Metanephros (tissue), 1 donor: ENCODE measurements around the gene ALOX5AP. TPM values are rescaled to one million over a fixed set of nuclear protein-coding genes. Genes with fewer than 3 reads are reported as not detected.

ENCODE experiments used
- total RNA-seq: library from RNA; depleted of rRNA; stranded (reverse); fragments of >200 nt; gene quantifications from one replicate; pipeline ENCODE4 v1.2.3, GENCODE V29; 2014

ALOX5AP gene
- total RNA-seq, result 12.8 TPM

GRCh38 chr13:30735025-30735871 lies at the start of gene ALOX5AP:
Gene ALOX5AP (plus strand): TSS chr13:30735543. CDS start chr13:30735606, 63 bp downstream.

Other genes with a start within 250 kb of the ALOX5AP start
- gene USPL1, start 117.6 kb upstream of the ALOX5AP start, total RNA-seq, result 21.2 TPM
- 3.3 TPM for gene MEDAG, start 170.7 kb downstream of the ALOX5AP start, total RNA-seq
- gene TEX26, start 197.1 kb downstream of the ALOX5AP start, total RNA-seq, result not detected